COLO668 (cell line): Measurements from ENCODE around the gene GJA3.

ENCODE experiments used
- DNase-seq: peaks from one replicate; lab custom pipeline; 2025; ENCODE audit not compliant: unreplicated experiment; lab: John Stamatoyannopoulos, UW

The GJA3 gene

GRCh38 chr13:20090349-20090748 lies 70.5 kb downstream of the GJA3 start:
- no peak for DNase-seq
